ENCODE results near the gene PLCB3.

DNA sequence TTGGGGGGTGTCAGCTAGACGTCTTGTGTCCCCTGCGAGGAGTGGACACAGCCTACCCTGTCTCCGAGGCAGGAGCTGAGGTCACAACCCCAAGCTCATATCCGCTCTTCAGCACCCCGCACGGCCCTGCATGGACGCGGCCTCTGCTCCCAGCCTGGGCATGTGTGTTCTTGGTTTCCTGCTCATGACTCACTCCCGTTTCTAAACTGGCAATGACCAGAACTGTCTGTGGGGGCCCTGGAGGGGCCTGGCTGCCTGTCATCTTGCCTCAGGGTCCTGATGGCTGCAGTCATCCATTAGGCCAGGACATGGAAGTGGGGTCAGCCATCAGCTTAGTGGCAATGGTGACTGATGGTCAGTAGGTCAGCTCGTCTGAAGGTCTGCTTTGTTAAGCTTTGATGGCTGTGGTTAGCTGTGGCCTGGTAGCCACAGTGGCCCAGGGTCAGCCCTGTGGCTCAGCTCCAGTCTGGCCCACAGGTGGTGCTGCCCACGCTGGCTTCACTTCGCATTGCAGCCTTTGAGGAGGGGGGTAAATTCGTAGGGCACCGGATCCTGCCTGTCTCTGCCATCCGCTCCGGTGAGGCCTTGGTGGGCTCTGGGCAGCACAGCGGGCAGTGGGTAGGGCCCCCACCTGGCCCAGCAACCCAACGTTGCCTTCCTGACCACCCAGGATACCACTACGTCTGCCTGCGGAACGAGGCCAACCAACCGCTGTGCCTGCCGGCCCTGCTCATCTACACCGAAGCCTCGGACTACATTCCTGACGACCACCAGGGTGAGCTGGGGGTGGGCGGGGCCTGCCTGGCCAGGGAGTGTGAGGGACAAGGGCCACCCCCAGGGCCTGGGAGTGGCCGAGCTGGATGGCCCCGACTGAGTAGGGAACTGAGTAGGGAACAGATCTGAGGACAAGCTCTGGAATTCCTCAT is 12.0 kb downstream of the PLCB3 start:
- TF ChIP-seq, protein P1, sequence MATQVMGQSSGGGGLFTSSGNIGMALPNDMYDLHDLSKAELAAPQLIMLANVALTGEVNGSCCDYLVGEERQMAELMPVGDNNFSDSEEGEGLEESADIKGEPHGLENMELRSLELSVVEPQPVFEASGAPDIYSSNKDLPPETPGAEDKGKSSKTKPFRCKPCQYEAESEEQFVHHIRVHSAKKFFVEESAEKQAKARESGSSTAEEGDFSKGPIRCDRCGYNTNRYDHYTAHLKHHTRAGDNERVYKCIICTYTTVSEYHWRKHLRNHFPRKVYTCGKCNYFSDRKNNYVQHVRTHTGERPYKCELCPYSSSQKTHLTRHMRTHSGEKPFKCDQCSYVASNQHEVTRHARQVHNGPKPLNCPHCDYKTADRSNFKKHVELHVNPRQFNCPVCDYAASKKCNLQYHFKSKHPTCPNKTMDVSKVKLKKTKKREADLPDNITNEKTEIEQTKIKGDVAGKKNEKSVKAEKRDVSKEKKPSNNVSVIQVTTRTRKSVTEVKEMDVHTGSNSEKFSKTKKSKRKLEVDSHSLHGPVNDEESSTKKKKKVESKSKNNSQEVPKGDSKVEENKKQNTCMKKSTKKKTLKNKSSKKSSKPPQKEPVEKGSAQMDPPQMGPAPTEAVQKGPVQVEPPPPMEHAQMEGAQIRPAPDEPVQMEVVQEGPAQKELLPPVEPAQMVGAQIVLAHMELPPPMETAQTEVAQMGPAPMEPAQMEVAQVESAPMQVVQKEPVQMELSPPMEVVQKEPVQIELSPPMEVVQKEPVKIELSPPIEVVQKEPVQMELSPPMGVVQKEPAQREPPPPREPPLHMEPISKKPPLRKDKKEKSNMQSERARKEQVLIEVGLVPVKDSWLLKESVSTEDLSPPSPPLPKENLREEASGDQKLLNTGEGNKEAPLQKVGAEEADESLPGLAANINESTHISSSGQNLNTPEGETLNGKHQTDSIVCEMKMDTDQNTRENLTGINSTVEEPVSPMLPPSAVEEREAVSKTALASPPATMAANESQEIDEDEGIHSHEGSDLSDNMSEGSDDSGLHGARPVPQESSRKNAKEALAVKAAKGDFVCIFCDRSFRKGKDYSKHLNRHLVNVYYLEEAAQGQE (IDR thresholded peaks at IDR 0.05; ENCODE audit: insufficient replicate concordance, low read depth) = no peak
- TF ChIP-seq, protein P2, sequence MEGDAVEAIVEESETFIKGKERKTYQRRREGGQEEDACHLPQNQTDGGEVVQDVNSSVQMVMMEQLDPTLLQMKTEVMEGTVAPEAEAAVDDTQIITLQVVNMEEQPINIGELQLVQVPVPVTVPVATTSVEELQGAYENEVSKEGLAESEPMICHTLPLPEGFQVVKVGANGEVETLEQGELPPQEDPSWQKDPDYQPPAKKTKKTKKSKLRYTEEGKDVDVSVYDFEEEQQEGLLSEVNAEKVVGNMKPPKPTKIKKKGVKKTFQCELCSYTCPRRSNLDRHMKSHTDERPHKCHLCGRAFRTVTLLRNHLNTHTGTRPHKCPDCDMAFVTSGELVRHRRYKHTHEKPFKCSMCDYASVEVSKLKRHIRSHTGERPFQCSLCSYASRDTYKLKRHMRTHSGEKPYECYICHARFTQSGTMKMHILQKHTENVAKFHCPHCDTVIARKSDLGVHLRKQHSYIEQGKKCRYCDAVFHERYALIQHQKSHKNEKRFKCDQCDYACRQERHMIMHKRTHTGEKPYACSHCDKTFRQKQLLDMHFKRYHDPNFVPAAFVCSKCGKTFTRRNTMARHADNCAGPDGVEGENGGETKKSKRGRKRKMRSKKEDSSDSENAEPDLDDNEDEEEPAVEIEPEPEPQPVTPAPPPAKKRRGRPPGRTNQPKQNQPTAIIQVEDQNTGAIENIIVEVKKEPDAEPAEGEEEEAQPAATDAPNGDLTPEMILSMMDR (IDR thresholded peaks at IDR 0.05; ENCODE audit: insufficient read depth, low read length) = no peak

Data from HL-60 (cell line).